Fibroblast of skin of left biceps (primary cell): Measurements from ENCODE around the gene GATD1.
"Not testable (repeated sequence)": the region's sequence is repeated elsewhere in the genome, so short reads cannot be mapped to it uniquely, and the experiment has no call there.

Experiments
- DNase-seq, 2 experiments: peaks; one replicate each; pipeline ENCODE4 v3.0.0-alpha.2; 2013; ENCODE audit warnings: low read depth in 2 of 2

Gene GATD1

GRCh38 chr11:763549-764321, 13.6 kb downstream of the GATD1 start:
- no peak for DNase-seq

GRCh38 chr11:763073-763463, 14.2 kb downstream of the GATD1 start:
- no peak for DNase-seq

DNA sequence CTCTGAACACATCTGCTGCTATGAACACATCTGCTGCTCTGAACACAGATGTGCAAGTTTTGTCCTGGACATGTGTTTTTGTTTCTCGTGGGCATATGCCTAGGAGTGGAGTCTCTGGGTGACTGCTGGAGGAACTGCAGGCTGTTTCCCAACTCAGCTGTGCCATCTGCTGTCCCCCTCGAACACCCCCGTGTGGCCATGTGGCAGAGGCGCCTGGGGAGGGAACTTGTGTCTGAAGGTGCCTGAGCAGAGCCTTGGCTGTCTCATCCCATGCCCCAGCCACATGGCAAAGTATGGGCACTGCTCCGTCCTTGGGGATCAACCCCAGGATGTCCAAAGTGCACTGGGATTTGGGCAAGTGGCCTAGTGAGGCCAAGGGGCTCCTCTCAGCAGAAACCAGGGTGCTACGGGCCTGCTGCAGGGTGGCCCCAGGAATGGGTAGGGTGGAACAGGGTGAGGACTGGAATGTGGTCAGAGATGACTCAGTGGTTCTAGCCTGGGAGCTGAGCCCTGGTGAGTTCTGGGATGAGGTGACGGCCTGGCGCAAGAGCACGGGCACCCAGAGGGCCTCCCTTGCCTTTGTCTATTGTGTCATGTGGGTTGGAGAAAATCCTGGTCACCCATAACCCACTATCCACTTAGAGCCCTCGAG, 14.7 kb downstream of the GATD1 start:
- no peak for DNase-seq

- DNase-seq: no peak
These were observed 15.7 kb downstream of the GATD1 start for GRCh38 chr11:761526-762108.

GRCh38 chr11:760236-760635, 17.1 kb downstream of the GATD1 start:
- no peak for DNase-seq

DNA sequence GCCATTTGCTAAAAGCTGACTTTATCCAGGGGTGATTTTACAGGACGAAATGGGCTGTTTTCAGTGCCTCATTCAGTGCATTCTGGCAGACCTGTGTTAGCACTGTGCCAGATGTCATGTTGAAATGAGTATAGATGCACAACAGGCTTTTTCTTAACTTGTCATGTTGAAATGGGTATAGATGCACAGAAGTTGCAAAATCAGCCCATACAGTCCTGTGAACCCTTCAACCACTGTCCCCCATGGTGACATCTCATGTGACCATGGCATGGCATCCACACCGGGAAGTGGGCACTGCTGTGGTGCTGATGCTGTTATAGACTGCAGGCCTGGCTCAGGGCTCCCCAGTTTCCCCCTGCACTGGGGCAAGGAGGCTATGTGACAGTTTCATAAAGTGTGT, 27.6 kb downstream of the GATD1 start:
- no peak for DNase-seq

GRCh38 chr11:748007-748359, 29.3 kb downstream of the GATD1 start:
- DNase-seq: no peak

- DNase-seq: peak; percentile 45 to 55
These were observed 29.9 kb downstream of the GATD1 start, which contains the start of gene TALDO1 for GRCh38 chr11:747158-748006. Gene TALDO1 (plus strand): TSS chr11:747464. CDS start chr11:747482, 18 bp downstream.

GRCh38 chr11:746289-747157, 30.8 kb downstream of the GATD1 start:
- no peak for DNase-seq

GRCh38 chr11:745428-745827, 31.9 kb downstream of the GATD1 start:
- no peak for DNase-seq

- DNase-seq: no peak
These were observed 34.6 kb downstream of the GATD1 start for GRCh38 chr11:742571-743201.

DNA sequence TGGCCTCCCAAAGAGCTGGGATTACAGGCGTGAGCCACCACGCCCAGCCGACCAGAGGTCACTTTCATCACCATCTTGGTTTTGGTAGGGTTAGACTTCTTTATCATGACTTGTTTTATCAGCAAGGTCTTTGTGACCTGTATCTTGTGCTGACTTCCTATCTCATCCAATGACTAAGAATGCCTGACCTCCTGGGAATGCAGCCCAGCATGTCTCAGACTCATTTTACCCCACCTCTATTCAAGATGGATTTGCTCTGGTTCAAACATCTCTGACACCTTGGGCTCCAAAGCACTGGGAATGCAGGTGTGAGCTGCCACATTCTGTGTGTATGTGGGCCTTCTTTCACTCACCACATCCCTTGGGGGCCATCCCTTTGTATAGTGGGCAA, 35.1 kb downstream of the GATD1 start:
- no peak for DNase-seq

DNA sequence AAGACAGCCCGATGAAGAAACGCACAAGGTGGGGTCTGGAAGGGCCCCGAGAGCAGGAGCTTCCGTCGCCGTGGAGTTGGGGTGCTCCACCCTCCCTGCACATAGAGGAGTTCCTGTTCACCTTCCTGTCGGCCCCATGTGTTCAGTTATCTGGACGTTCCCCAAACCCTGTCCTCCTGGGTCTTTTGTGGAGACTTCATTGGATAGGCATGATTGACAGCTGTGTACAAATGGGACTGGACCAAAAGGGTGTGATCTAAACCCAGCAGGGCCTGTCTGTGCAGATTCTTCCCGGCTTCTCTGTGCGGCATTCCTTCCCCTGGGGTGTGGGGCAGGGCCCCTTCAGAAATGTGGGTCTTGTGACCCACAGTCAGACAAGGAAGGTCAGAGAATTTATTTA, 39.4 kb downstream of the GATD1 start:
- not testable (repeated sequence) for DNase-seq

DNA sequence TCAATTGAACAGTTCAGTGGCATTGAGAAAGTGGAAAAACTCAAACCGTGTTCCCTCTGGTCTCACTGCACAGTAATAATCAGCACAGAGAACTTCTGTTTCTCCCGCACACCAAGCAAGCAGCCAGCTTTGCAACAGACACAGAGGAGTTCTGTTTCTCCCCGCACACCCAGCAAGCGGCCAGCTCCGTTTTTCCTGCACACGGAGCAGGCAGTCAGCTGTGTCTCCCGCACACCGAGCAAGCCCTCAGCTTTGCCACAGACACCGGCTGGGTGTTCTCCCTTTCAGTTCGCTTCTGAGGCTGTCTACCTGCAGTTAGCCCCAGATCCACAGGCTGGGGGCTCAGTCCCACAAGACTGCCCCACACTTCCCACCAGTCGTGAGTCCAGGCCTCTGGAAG, 39.9 kb downstream of the GATD1 start:
- no peak for DNase-seq

- not testable (repeated sequence) for DNase-seq
These were observed 42.7 kb downstream of the GATD1 start for GRCh38 chr11:734541-734940.

DNA sequence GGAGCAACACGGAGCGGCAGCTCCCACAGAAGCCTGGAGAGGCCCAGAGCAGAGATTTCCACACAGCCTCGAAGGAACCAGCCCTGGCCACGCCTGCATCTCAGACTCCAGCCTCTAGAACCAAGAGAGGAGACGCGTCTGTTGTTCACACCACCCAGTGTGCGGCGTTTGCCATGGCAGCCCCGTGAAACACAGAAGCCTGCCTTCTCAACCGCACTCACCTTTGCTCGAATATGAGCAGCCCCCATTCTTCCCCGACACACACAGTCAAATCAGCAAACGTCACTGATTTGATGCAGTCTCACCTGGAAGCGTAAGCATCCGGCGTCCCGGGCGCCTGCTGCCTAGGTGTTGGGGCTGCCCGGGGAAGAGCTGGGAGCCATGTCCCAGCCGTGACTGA, 44.2 kb downstream of the GATD1 start:
- no peak for DNase-seq

- no peak for DNase-seq
These were observed 47.7 kb downstream of the GATD1 start for GRCh38 chr11:729492-730074.

GRCh38 chr11:728901-729491, 48.3 kb downstream of the GATD1 start:
- DNase-seq: no peak

DNA sequence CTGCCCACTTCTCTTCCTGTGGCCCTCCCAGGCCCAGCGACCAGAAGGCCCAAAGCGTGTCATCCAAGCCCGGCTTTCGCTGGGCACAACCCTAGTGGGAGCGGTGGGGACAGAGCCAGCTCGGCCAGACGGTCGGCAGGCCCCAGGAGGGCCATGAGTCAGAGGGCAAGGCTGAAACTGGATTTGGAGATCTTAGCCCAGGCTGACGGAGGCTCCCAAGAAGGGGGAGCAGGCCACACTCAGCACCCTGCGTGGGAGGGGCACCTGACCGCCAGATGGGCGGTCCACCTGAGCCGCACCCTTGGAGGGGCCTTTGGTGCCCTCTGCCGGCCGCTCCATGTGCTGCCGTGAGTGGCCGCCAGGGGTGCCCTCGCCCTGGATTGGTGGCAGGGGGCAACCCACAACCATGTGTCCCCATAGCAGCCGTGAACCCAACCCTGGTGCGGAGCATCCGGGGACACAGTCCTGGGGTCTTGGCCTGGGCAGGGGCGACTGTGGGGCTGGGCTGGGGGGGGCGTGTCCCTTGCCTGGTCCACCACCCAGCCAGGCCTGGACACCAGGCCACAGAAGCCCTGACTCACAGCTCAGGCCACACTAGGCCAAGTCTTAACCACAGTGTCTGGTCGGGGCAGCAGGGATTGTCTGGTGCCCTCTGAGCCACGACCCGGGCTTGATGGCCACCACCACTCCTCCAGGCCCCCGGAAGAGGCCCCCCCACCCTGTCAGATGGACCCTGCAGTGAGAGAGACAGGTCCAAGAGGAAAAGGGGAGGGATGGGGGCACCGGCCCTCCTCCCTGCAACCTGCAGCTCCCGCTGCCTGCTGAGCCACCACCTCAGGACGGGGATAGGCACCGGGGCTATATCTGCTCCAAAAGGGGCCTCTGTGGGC, 49.2 kb downstream of the GATD1 start:
- DNase-seq: no peak
